ENCODE measurements around the gene CPSF7.
"Not testable (repeated sequence)": the region's sequence is repeated elsewhere in the genome, so short reads cannot be mapped to it uniquely, and the experiment has no call there.

The CPSF7 gene

DNA sequence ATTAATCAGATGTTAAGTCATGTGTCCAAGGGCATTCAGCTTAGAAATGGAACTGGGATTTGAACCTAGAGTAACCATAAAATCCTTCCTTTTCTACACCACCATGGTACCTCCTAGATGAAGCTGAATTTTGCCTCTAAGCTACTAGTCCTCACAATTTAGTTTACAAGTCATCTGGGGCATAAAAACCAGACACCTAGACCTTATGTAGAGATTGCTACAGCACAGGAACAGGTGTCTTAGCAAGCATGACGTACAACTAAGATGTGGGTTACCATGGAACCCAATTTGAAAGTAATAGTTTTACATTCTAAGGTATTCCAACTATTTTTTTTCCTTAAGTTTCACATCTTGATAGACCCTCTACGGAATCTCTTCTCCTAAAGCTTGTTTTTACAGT lies 28.2 kb downstream of the CPSF7 start:
- ChIA-PET POLR2A (ENCODE audit: low non-redundant PET) (no interaction called here), CTCF (interaction anchor here (0.6 to 1.3 kb wide), 4 partner anchors 9 to 34 kb away, joined by 3 to 7 read pairs (median 4); no protein-coding TSS in a partner anchor)
- no peak overlapping the region for H3K27ac ChIP-seq
- no peak for TF ChIP-seq CTCF (conservative IDR thresholded peaks at IDR 0.05; ENCODE audit: low read depth)
- no peak for DNase-seq (ENCODE audit: low spot score)

DNA sequence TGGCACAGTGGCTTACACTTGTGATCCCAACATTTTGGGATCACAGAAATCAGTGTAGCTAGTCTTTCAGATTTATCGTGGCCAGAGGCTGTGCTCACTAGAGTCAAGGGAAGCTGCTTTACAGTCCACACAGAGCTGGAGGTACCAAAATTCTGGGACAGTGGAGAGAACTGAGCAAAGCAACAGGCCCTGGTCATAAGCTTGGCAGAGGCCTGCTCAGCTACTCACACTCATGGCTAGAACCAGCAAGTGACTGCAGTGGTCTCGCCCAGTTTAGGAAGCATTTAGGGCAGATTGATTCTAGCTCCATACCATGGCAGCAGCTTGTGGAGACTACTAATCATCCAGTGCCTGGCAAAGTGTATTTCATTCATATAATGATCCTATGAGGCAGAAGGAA lies 28.6 kb downstream of the CPSF7 start:
- CTCF ChIA-PET, result interaction anchor here (0.7 to 1.0 kb wide), 2 partner anchors 16 to 35 kb away, joined by 3 to 4 read pairs; no protein-coding TSS in a partner anchor
- no peak for DNase-seq (ENCODE audit: low spot score)
- POLR2A ChIA-PET (ENCODE audit: low non-redundant PET), result interaction anchor here (0.6 kb wide), 1 partner anchor 12 kb away, joined by 9 read pairs; no protein-coding TSS in a partner anchor
- 0 out of 2 replicates have a peak overlapping the region, but pooled peaks have one; percentile 31 for H3K27ac ChIP-seq
- no peak for TF ChIP-seq CTCF (conservative IDR thresholded peaks at IDR 0.05; ENCODE audit: low read depth)

- POLR2A ChIA-PET (ENCODE audit: low non-redundant PET), result interaction anchor here (1.2 kb wide), 1 partner anchor 66 kb away, joined by 4 read pairs; no protein-coding TSS in a partner anchor
- CTCF ChIA-PET, result interaction anchor here (0.5 to 1.9 kb wide), 7 partner anchors 9 to 232 kb away, joined by 3 to 10 read pairs (median 3); no protein-coding TSS in a partner anchor
- DNase-seq (ENCODE audit: low spot score), result peak; percentile 46
- TF ChIP-seq CTCF (conservative IDR thresholded peaks at IDR 0.05; ENCODE audit: low read depth), result peak; percentile 23; the same call in 1 of the 2 replicates
- H3K27ac ChIP-seq, result peak overlapping the region; percentile 83
Observed at GRCh38 chr11:61392981-61393595, 36.7 kb downstream of the CPSF7 start.

DNA sequence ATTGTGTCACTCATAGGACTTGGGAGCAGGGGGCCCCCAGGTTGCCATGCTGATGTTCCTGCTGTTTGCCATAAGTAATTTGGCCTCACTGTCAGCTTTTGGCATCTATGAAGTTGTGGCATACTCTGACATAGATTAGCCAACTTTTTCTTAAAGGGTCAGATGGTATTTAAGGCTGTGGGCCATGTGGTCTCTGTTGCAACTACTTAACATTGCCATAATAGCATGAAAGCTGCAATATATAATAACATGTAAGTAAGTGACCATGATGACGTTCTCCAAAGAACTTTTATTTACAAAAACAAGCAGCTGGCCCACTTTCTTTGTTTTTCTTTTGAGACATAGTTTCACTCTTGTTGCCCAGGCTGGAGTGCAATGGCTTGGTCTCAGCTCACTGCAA lies 39.6 kb downstream of the CPSF7 start:
- TF ChIP-seq CTCF (conservative IDR thresholded peaks at IDR 0.05; ENCODE audit: low read depth), result no peak
- no peak for DNase-seq (ENCODE audit: low spot score)
- no peak overlapping the region; the same call in 1 of the 2 replicates for H3K27ac ChIP-seq
- ChIA-PET CTCF (interaction anchor here (0.6 to 1.8 kb wide), 2 partner anchors 54 to 196 kb away, joined by 3 to 8 read pairs; no protein-coding TSS in a partner anchor), POLR2A (ENCODE audit: low non-redundant PET) (no interaction called here)

GRCh38 chr11:61384271-61385242 lies 45.2 kb downstream of the CPSF7 start:
- POLR2A ChIA-PET (ENCODE audit: low non-redundant PET), result interaction anchor here (1.2 to 1.6 kb wide), 4 partner anchors 15 to 48 kb away, joined by 3 to 11 read pairs (median 8); partner anchors contain the start of genes CYB561A3 and TMEM138
- DNase-seq (ENCODE audit: low spot score), result no peak
- CTCF ChIA-PET, result interaction anchor here (0.7 to 3.7 kb wide), 12 partner anchors 15 to 412 kb away, joined by 3 to 86 read pairs (median 8); partner anchors contain the start of genes CYB561A3 and TMEM138
- H3K27ac ChIP-seq, result peak overlapping the region; percentile 59
- no peak for TF ChIP-seq CTCF (conservative IDR thresholded peaks at IDR 0.05; ENCODE audit: low read depth)

GRCh38 chr11:61383859-61384258 lies 45.9 kb downstream of the CPSF7 start:
- peak overlapping the region; percentile 59 for H3K27ac ChIP-seq
- ChIA-PET POLR2A (ENCODE audit: low non-redundant PET) (interaction anchor here (1.6 kb wide), 1 partner anchor 22 kb away, joined by 11 read pairs; the partner anchor contains the start of genes CYB561A3 and TMEM138), CTCF (interaction anchor here (0.6 to 3.7 kb wide), 3 partner anchors 38 to 724 kb away, joined by 3 to 86 read pairs (median 8); no protein-coding TSS in a partner anchor)

More at GRCh38 chr11:61383859-61384258, 45.9 kb downstream of the CPSF7 start:
- not testable (repeated sequence) for DNase-seq (ENCODE audit: low spot score)

All from RWPE1 (cell line).